GM19035 (cell line): Measurements from ENCODE around the gene RGL1.
"Not testable (repeated sequence)": the region's sequence is repeated elsewhere in the genome, so short reads cannot be mapped to it uniquely, and the experiment has no call there.

Experiments used
- ATAC-seq: cut with Tn5 transposase; IDR thresholded peaks from one replicate; pipeline ENCODE4 v1.9.1; 2021; ENCODE audit not compliant: unreplicated experiment

Gene RGL1

DNA sequence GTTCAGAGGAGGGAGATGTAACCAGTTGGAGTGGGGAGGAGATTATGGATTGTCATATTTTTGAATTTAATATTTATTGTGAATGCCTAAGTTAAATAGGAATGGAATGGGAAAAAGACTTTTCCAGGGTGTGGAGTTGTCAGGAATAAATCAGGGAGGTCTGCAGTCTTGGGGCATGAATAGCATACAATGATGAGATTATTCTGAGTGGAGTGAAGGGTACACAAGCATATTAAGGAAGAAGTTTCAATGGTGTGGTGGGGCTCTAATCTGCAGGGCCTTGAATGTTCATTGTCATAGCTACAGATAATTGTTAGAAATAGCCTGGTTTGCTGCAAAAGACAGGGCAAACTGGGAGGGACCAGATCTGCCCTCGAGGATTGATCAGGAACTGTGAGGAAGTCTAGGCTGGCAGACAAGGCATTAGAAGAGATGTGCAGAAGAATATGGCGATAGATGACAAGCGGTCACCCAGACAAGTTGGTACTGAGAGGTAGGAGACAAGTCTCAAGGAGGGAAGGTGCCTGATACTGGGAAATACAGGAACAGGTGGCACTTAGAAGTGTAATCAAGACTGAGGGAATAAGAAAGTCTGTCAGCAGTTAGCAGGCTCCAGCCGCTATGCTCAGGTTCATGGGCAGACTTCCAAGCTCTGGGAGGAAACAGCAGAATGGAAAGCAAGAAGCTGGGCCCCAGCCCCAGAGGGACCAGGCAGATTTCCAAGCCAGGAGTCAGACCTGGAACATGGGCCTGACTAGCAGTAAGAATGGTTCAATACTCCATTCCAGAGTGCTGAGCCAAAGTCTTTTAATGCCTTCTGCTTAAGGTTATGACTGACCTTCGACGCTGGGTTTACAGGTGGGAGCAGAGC lies 20.9 kb upstream of the RGL1 start:
- no peak for ATAC-seq

- not testable (repeated sequence) for ATAC-seq
Measured at GRCh38 chr1:183785921-183786320, 19.0 kb upstream of the RGL1 start.

DNA sequence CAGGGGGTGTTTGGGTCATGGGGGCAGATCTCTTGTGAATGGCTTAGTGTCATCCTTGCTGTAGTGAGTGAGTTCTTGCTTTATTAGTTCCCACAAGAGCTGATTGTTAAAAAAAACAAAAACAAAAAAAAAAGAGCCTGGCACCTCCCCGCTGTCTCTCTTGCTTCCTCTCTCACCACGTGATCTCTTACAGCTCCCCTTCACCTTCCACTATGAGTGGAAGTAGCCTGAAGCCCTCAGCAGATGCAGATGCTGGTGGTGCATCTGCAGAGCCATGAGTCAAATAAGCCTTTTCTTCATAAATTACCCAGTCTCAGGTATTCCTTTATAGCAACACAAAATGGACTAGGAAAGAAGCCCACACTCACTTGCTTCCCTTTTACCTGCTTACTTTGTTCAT lies 17.2 kb upstream of the RGL1 start:
- ATAC-seq, result no peak

GRCh38 chr1:183791319-183791718 lies 13.6 kb upstream of the RGL1 start:
- no peak for ATAC-seq

GRCh38 chr1:183792300-183792699 lies 12.6 kb upstream of the RGL1 start:
- ATAC-seq, result no peak

DNA sequence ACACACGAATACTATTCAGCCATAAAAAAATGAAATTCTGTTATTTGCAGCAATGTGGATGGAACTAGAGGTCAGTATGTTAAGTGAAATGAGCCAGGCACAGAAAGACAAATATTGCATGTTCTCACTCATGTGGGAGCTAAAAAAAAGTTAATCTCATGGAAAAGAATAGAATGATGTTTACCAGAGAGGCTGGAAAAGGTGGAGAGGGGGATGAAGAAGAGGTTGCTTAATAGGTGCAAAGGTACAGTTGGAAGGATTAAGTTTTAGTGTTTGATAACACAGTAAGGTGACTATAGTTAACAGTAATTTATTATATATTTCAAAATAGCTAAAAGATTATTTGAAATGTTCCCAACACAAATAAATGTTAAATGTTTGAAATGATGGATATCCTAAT lies 10.8 kb upstream of the RGL1 start:
- ATAC-seq, result no peak

- ATAC-seq, result no peak
Measured at GRCh38 chr1:183800449-183800848, 4.5 kb upstream of the RGL1 start.

DNA sequence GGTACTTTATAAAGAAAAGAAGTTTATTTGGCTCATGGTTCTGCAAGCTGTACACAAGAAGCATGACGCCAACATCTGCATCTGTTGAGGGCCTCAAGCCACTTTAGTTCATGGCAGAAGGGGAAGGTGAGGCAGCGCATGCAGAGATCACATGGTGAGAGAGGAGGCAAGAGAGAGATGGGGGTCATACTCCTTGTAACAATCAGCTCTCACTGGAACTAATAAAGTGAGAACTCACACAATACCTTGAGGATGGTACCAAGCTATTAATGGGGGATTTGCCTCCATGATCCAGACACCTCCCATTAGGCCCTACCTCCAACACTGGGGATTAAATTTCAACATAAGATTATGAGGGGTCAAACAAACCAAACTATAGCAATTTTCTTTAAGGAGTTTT lies 3.3 kb upstream of the RGL1 start:
- no peak for ATAC-seq

DNA sequence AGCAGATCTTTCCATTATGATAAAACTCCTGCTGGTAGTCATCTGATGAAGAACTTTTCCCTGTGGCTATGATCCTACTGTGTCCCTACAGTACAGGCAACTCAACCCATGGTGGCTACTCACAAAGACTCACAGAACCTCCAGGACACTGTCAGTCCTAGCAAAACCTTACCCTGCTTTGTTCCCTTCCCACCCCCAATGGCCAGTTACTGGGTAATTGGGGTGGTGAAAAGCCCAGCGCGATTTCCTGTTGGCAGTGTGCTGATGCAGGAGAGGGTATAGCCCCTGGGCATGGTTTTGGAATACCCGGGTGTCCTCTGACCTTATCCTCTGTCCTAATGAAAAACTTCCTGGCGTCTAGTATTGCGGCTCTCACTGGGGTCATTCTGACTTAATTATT lies 533 bp upstream of the RGL1 start:
- no peak for ATAC-seq

GRCh38 chr1:183806125-183806524 lies 1.2 kb downstream of the RGL1 start:
- no peak for ATAC-seq

GRCh38 chr1:183806675-183807074 lies 1.8 kb downstream of the RGL1 start:
- ATAC-seq, result no peak

GRCh38 chr1:183807549-183808168 lies 2.7 kb downstream of the RGL1 start:
- peak; percentile 64 for ATAC-seq

GRCh38 chr1:183808296-183809027 lies 3.5 kb downstream of the RGL1 start:
- ATAC-seq, result no peak

GRCh38 chr1:183810121-183810520 lies 5.2 kb downstream of the RGL1 start:
- ATAC-seq, result peak; percentile 27

GRCh38 chr1:183810756-183811544 lies 6.0 kb downstream of the RGL1 start:
- ATAC-seq, result no peak

- ATAC-seq, result no peak
Measured at GRCh38 chr1:183812128-183812527, 7.2 kb downstream of the RGL1 start.

- no peak for ATAC-seq
Measured at GRCh38 chr1:183812686-183813569, 8.0 kb downstream of the RGL1 start.

GRCh38 chr1:183814121-183814681 lies 9.3 kb downstream of the RGL1 start:
- no peak for ATAC-seq

- ATAC-seq, result no peak
Measured at GRCh38 chr1:183816110-183816509, 11.2 kb downstream of the RGL1 start.
